Immature natural killer cell (primary cell): ENCODE data around the gene C16orf87. TPM values are rescaled to one million over a fixed set of nuclear protein-coding genes. Genes with fewer than 3 reads are reported as not detected.
"Not testable (repeated sequence)": the region's sequence is repeated elsewhere in the genome, so short reads cannot be mapped to it uniquely, and the experiment has no call there.

Source experiments
- DNase-seq, 3 donors: peaks; one replicate each; pipeline ENCODE4 v3.0.0; 2022; ENCODE audit warnings: mixed read lengths in 1 of 3
- H3K27ac Mint-ChIP-seq, 6 donors: one replicate each; pipeline ENCODE4 v1.8.0; 2020; ENCODE audit warnings: mixed read lengths in 6 of 6, mild to moderate bottlenecking in 5 of 6, inconsistent platforms in 4 of 6, moderate library complexity in 3 of 6
- H3K27me3 Mint-ChIP-seq, 3 donors: one replicate each; pipeline ENCODE4 v1.8.0; 2020 to 2021; ENCODE audit warnings: low read depth in 3 of 3, mild to moderate bottlenecking in 3 of 3, mixed read lengths in 3 of 3, moderate library complexity in 3 of 3, inconsistent platforms in 1 of 3
- H3K36me3 Mint-ChIP-seq, 3 donors: one replicate each; pipeline ENCODE4 v1.8.0; 2020; ENCODE audit warnings: mixed read lengths in 3 of 3, inconsistent platforms in 2 of 3, mild to moderate bottlenecking in 2 of 3
- H3K4me1 Mint-ChIP-seq, 2 donors: one replicate each; pipeline ENCODE4 v1.8.0; 2020; ENCODE audit warnings: inconsistent platforms in 2 of 2, mild to moderate bottlenecking in 2 of 2, mixed read lengths in 2 of 2, moderate library complexity in 1 of 2
- H3K4me3 Mint-ChIP-seq, 5 donors: one replicate each; pipeline ENCODE4 v1.8.0; 2020; ENCODE audit warnings: mild to moderate bottlenecking in 5 of 5, mixed read lengths in 5 of 5, inconsistent platforms in 3 of 5, moderate library complexity in 3 of 5
- H3K9me3 Mint-ChIP-seq, 6 donors: one replicate each; pipeline ENCODE4 v1.8.0; 2020; ENCODE audit warnings: mild to moderate bottlenecking in 6 of 6, mixed read lengths in 6 of 6, inconsistent platforms in 4 of 6, moderate library complexity in 3 of 6
- polyA plus RNA-seq, 3 donors: library from polyadenylated mRNA; unstranded; fragments of 300-500 nt; fragmentation: Illumina TruSeq; gene quantifications; one replicate each; pipeline ENCODE4 v1.2.3, GENCODE V29; 2021

The C16orf87 gene
- polyA plus RNA-seq, 3 donors from 2014 or later: 8.0 to 14.0 (median 11.6) TPM

- H3K9me3 Mint-ChIP-seq: no peaks in the 10 kb centered on the region
- H3K36me3 Mint-ChIP-seq: peaks cover 0 to 4% (median 4%) of the 10 kb centered on the region in 3 donors
- no peaks in the 10 kb centered on the region for H3K4me1 Mint-ChIP-seq
- H3K27me3 Mint-ChIP-seq: no peaks in the 10 kb centered on the region
- H3K4me3 Mint-ChIP-seq: no peak overlapping the region
- no peak for DNase-seq
- peak overlapping the region in 1 of 6 donors; percentile 46 for H3K27ac Mint-ChIP-seq
Measured at GRCh38 chr16:46803373-46803772, 27.6 kb downstream of the C16orf87 start.

DNA sequence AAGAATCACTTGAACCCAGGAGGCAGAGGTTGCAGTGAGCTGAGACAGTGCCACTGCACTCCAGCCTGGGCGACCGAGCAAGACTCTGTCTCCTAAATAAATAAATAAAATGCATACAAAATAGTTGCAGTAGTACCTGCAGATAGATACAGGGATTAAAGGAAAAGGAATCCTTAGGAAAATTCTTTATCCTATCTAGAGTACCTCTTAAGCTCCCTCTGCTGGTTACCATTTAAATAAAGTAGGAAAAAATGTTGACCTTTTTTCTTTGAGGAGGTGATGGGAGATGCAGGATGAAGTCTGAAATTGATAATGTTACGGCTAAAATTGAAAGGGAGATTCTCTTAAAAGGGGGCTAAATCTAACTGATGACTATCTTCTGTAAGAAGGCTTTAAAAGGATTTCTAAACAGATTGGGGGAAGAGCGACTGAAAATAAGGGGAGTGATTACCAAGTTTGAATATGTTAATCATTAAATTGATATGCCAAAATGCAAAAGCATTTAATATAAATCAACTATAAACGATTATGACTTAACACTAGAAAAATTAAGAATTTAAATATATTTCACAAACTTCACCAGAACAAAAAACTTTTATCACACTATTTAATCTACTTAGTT lies 29.4 kb downstream of the C16orf87 start:
- no peak for DNase-seq
- Mint-ChIP-seq H3K36me3 (peaks cover 4 to 9% (median 8%) of the 10 kb centered on the region in 3 donors), H3K27ac (no peak overlapping the region), H3K4me1 (no peaks in the 10 kb centered on the region), H3K9me3 (peaks cover 0 to 5% (median 4%) of the 10 kb centered on the region in 6 donors), H3K4me3 (no peak overlapping the region), H3K27me3 (no peaks in the 10 kb centered on the region)

- no peaks in the 10 kb centered on the region for H3K27me3 Mint-ChIP-seq
- H3K27ac Mint-ChIP-seq: no peak overlapping the region
- H3K4me3 Mint-ChIP-seq: no peak overlapping the region
- H3K36me3 Mint-ChIP-seq: peaks cover 5 to 16% (median 15%) of the 10 kb centered on the region in 3 donors
- no peaks in the 10 kb centered on the region for H3K4me1 Mint-ChIP-seq
- peaks cover 2 to 6% (median 5%) of the 10 kb centered on the region in 6 donors for H3K9me3 Mint-ChIP-seq
- no peak for DNase-seq
Measured at GRCh38 chr16:46800494-46800893, 30.5 kb downstream of the C16orf87 start.

GRCh38 chr16:46797501-46797900 lies 33.5 kb downstream of the C16orf87 start:
- H3K4me3 Mint-ChIP-seq: no peak overlapping the region
- H3K36me3 Mint-ChIP-seq: peaks cover 13 to 25% (median 19%) of the 10 kb centered on the region in 3 donors
- no peaks in the 10 kb centered on the region for H3K27me3 Mint-ChIP-seq
- DNase-seq: no peak
- no peaks in the 10 kb centered on the region for H3K4me1 Mint-ChIP-seq
- peaks cover 3 to 16% (median 11%) of the 10 kb centered on the region in 6 donors for H3K9me3 Mint-ChIP-seq
- H3K27ac Mint-ChIP-seq: no peak overlapping the region

- peaks cover 4 to 16% (median 12%) of the 10 kb centered on the region in 6 donors for H3K9me3 Mint-ChIP-seq
Measured at GRCh38 chr16:46796764-46797269, 34.2 kb downstream of the C16orf87 start.

GRCh38 chr16:46793841-46794240 lies 37.1 kb downstream of the C16orf87 start:
- Mint-ChIP-seq H3K9me3 (peaks cover 4 to 16% (median 12%) of the 10 kb centered on the region in 6 donors), H3K4me3 (no peak overlapping the region), H3K4me1 (peaks cover 13 to 20% of the 10 kb centered on the region in 2 donors), H3K27ac (no peak overlapping the region), H3K36me3 (peaks cover 13 to 28% (median 19%) of the 10 kb centered on the region in 3 donors), H3K27me3 (peaks cover 0 to 4% (median 0%) of the 10 kb centered on the region in 3 donors)
- DNase-seq: no peak

More at GRCh38 chr16:46796764-46797269, 34.2 kb downstream of the C16orf87 start:
- no peaks in the 10 kb centered on the region for H3K27me3 Mint-ChIP-seq
- no peak overlapping the region for H3K4me3 Mint-ChIP-seq
- no peak for DNase-seq
- H3K4me1 Mint-ChIP-seq: no peaks in the 10 kb centered on the region
- no peak overlapping the region for H3K27ac Mint-ChIP-seq
- peaks cover 13 to 28% (median 19%) of the 10 kb centered on the region in 3 donors for H3K36me3 Mint-ChIP-seq

GRCh38 chr16:46790599-46791270 lies 40.2 kb downstream of the C16orf87 start:
- DNase-seq: no peak
- H3K36me3 Mint-ChIP-seq: peaks cover 10 to 15% (median 10%) of the 10 kb centered on the region in 3 donors
- H3K9me3 Mint-ChIP-seq: peaks cover 2 to 17% (median 6%) of the 10 kb centered on the region in 6 donors
- peaks cover 0 to 5% (median 0%) of the 10 kb centered on the region in 3 donors for H3K27me3 Mint-ChIP-seq
- H3K27ac Mint-ChIP-seq: peak overlapping the region in 2 of 6 donors; percentile 20 to 48
- peak overlapping the region; percentile 69 to 87 (median 83) for H3K4me3 Mint-ChIP-seq
- H3K4me1 Mint-ChIP-seq: peaks cover 13 to 21% of the 10 kb centered on the region in 2 donors

DNA sequence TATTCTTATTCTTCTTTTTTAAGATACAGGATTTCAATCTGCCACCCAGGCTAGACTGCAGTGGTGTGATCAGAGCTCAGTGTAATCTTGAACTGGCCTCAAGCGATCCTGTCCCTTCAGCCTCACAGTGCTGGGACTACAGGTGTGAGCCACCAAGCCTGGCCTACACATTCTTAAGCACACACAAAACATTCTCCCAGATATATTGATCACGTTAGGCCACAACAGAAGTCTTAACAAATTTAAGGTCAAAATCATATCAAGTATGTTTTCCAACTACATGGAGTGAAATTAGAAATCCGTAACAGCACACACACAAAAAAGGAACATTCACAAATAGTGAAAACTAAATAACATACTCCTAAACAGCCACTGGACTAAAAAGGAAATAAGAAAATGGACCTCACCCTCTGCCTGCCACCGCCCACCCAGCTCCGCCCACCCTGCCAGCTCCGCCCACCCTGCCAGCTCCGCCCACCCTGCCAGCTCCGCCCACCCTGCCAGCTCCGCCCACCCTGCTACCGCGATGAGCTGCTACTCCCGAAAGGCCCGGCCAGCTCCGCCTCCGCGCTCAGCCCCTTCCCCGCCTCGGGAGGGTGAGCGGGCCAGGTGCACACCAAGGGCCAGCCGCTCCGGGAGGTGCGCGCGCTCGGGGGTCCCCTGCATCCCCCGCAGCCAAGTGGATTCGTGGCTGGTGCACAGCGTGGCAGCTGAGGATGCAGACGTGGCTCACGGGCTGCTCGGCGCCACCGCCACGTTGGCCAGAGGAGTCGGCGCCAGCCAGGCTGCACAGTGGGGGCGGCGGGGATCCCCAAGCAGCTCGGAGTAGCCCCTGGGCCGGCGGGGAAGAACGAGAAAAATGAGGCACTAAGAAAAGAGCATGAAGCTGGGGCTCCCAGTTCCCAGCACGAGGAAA lies 41.2 kb downstream of the C16orf87 start:
- Mint-ChIP-seq H3K4me1 (peaks cover 13 to 21% of the 10 kb centered on the region in 2 donors), H3K27me3 (peaks cover 1 to 5% (median 4%) of the 10 kb centered on the region in 3 donors), H3K36me3 (peaks cover 3 to 12% (median 7%) of the 10 kb centered on the region in 3 donors)

GRCh38 chr16:46788891-46789474 lies 42.0 kb downstream of the C16orf87 start:
- Mint-ChIP-seq H3K4me1 (peaks cover 13 to 21% of the 10 kb centered on the region in 2 donors), H3K36me3 (peaks cover 3 to 8% (median 3%) of the 10 kb centered on the region in 3 donors), H3K27ac (peak overlapping the region in 4 of 6 donors; percentile 28 to 74 (median 62)), H3K4me3 (peak overlapping the region; percentile 17 to 85 (median 53)), H3K9me3 (peaks cover 2 to 11% (median 5%) of the 10 kb centered on the region in 6 donors), H3K27me3 (peaks cover 2 to 5% (median 5%) of the 10 kb centered on the region in 3 donors)
- DNase-seq: no peak

More for the DNA sequence above, 41.2 kb downstream of the C16orf87 start:
- peak overlapping the region; percentile 69 to 87 (median 83) for H3K4me3 Mint-ChIP-seq
- H3K9me3 Mint-ChIP-seq: peaks cover 2 to 16% (median 5%) of the 10 kb centered on the region in 6 donors
- peak; percentile 78 to 84 (median 81) for DNase-seq
- peak overlapping the region; percentile 11 to 90 (median 80) for H3K27ac Mint-ChIP-seq

- no peak for DNase-seq
- Mint-ChIP-seq H3K36me3 (peaks cover 0 to 3% (median 3%) of the 10 kb centered on the region in 3 donors), H3K27me3 (peaks cover 2 to 11% (median 5%) of the 10 kb centered on the region in 3 donors), H3K4me3 (no peak overlapping the region), H3K27ac (no peak overlapping the region), H3K9me3 (peaks cover 0 to 7% (median 2%) of the 10 kb centered on the region in 6 donors), H3K4me1 (peaks cover 13 to 21% of the 10 kb centered on the region in 2 donors)
Measured at GRCh38 chr16:46787909-46788308, 43.1 kb downstream of the C16orf87 start.

DNA sequence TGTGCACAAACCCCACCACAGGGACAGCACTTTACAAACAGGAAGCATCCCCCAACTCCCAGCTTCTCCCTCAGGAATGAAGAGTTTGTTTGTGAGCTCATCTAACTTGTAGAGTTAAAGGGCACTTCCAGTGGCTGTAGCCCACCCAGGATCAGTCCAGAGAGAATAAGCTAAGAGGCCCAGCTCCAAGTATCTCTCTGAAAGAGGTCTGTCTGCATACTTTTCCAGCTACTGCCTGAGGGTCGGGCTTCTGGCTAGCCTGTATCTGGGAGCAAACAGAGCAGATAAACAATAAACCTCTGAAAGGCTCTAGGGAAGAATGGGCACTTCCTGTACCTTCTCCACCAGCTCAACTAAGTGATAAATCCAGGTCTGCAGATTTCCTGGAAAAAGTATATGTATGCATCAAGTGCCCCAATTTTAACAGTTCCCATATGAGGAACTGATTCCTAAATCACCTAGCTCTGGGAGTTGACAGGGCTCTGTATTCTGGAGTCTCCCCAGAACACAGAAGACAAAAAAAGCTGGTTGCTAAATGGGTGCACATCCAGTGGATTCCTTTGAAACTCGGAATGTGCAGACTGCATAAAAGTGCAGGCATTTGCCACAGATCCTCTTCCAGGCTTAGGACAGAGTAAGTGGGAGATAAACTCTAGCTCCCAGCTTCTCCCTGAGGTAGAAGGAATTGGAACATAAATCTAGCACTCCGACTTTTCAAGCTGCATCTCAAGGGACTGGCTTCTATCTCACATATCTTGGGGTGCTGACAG lies 45.7 kb downstream of the C16orf87 start:
- Mint-ChIP-seq H3K4me1 (peaks cover 10 to 13% of the 10 kb centered on the region in 2 donors), H3K27ac (no peak overlapping the region), H3K27me3 (peaks cover 4 to 12% (median 7%) of the 10 kb centered on the region in 3 donors), H3K4me3 (no peak overlapping the region), H3K9me3 (peaks cover 0 to 7% (median 0%) of the 10 kb centered on the region in 6 donors), H3K36me3 (peaks cover 0 to 3% (median 0%) of the 10 kb centered on the region in 3 donors)
- DNase-seq: no peak

GRCh38 chr16:46784569-46784968 lies 46.4 kb downstream of the C16orf87 start:
- H3K9me3 Mint-ChIP-seq, H3K27ac Mint-ChIP-seq, H3K4me3 Mint-ChIP-seq: not testable (repeated sequence)

More at GRCh38 chr16:46784569-46784968, 46.4 kb downstream of the C16orf87 start:
- not testable (repeated sequence) for H3K4me1 Mint-ChIP-seq, DNase-seq, H3K36me3 Mint-ChIP-seq
- H3K27me3 Mint-ChIP-seq: peaks cover 4 to 12% (median 5%) of the 10 kb centered on the region in 3 donors
